Activated CD8-positive, alpha-beta T cell treated with anti-CD3 and anti-CD28 coated beads for 36 hours (primary cell): Measurements from ENCODE around the gene OLIG2. TPM values are rescaled to one million over a fixed set of nuclear protein-coding genes. Genes with fewer than 3 reads are reported as not detected.

ENCODE experiments used
- ATAC-seq: fragments of 200-7000 bp; cut with Tn5 transposase; one replicate; pipeline ENCODE4 v1.10.0; 2021; ENCODE audit warnings: mild to moderate bottlenecking, moderate library complexity
- CTCF ChIA-PET: fragments of 350-600 bp; sonication (Branson Sonifier 250); formaldehyde crosslinking; loops from one replicate; lab custom pipeline; 2021; ENCODE audit warnings: antibody characterized with exemption; lab: Charles Lee
- POLR2A ChIA-PET: fragments of 350-600 bp; sonication (Branson Sonifier 250); formaldehyde crosslinking; loops from one replicate; lab custom pipeline; 2021; ENCODE audit warnings: antibody characterized with exemption; lab: Charles Lee
- DNase-seq: peaks from one replicate; pipeline ENCODE4 v3.0.0-alpha.2; 2020
- H3K27ac Mint-ChIP-seq: one replicate; pipeline ENCODE4 v1.8.0; 2021; ENCODE audit warnings: mild to moderate bottlenecking, mixed read lengths
- H3K27me3 Mint-ChIP-seq: one replicate; pipeline ENCODE4 v1.8.0; 2021; ENCODE audit warnings: mixed read lengths
- H3K36me3 Mint-ChIP-seq: one replicate; pipeline ENCODE4 v1.8.0; 2021; ENCODE audit warnings: low read depth, mixed read lengths
- H3K4me1 Mint-ChIP-seq: one replicate; pipeline ENCODE4 v1.8.0; 2021; ENCODE audit warnings: low read depth, mixed read lengths
- H3K4me3 Mint-ChIP-seq: one replicate; pipeline ENCODE4 v1.8.0; 2021; ENCODE audit warnings: mild to moderate bottlenecking, moderate library complexity, mixed read lengths
- H3K9me3 Mint-ChIP-seq: one replicate; pipeline ENCODE4 v1.8.0; 2021; ENCODE audit warnings: mixed read lengths
- intact Hi-C: fragments of 100-400 bp; cut with micrococcal nuclease; formaldehyde crosslinking; loops from one replicate; pipeline ENCODE4 v1.10.0; 2022
- total RNA-seq, 2 experiments: library from RNA; stranded (reverse); gene quantifications; one replicate each; pipeline ENCODE4 v1.2.3, GENCODE V29; 2021
- TF ChIP-seq, protein P1 (sequence below): fragments of 200-600 bp; IDR thresholded peaks from one replicate; pipeline ENCODE4 v1.8.0; 2022; ENCODE audit warnings: antibody characterized with exemption, mild to moderate bottlenecking

Gene OLIG2
- total RNA-seq, 2 experiments from 2014 or later, result not detected

DNA sequence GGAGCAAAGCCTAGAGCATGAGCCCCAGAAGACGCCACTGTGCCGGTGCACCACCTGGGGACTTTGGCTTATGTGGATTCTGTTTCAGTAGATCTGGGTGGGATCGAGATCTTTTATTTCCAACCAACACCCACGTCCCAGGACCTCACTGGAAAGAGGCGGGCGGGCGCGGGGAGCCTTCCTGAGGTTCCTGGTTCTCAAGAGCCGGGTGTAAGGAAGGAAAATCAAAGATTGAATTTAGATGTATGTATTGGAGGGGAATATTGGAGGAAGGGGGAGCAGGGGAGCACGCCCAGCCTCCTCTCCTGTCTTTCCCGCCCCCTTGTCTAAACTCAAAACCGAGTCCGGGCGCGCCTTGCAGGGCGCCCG lies 6.2 kb upstream of the OLIG2 start:
- Mint-ChIP-seq H3K27me3 (peaks cover 72% of the 10 kb centered on the region), H3K27ac (no peak overlapping the region), H3K4me1 (peaks cover 21% of the 10 kb centered on the region), H3K4me3 (peak overlapping the region; percentile 5), H3K9me3 (no peaks in the 10 kb centered on the region), H3K36me3 (no peaks in the 10 kb centered on the region)
- intact Hi-C loops, result no loop called here
- TF ChIP-seq, protein P1, sequence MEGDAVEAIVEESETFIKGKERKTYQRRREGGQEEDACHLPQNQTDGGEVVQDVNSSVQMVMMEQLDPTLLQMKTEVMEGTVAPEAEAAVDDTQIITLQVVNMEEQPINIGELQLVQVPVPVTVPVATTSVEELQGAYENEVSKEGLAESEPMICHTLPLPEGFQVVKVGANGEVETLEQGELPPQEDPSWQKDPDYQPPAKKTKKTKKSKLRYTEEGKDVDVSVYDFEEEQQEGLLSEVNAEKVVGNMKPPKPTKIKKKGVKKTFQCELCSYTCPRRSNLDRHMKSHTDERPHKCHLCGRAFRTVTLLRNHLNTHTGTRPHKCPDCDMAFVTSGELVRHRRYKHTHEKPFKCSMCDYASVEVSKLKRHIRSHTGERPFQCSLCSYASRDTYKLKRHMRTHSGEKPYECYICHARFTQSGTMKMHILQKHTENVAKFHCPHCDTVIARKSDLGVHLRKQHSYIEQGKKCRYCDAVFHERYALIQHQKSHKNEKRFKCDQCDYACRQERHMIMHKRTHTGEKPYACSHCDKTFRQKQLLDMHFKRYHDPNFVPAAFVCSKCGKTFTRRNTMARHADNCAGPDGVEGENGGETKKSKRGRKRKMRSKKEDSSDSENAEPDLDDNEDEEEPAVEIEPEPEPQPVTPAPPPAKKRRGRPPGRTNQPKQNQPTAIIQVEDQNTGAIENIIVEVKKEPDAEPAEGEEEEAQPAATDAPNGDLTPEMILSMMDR, result no peak
- DNase-seq (no peak), ATAC-seq (no peak)
- POLR2A ChIA-PET, result no interaction called here
- CTCF ChIA-PET, result no interaction called here

DNA sequence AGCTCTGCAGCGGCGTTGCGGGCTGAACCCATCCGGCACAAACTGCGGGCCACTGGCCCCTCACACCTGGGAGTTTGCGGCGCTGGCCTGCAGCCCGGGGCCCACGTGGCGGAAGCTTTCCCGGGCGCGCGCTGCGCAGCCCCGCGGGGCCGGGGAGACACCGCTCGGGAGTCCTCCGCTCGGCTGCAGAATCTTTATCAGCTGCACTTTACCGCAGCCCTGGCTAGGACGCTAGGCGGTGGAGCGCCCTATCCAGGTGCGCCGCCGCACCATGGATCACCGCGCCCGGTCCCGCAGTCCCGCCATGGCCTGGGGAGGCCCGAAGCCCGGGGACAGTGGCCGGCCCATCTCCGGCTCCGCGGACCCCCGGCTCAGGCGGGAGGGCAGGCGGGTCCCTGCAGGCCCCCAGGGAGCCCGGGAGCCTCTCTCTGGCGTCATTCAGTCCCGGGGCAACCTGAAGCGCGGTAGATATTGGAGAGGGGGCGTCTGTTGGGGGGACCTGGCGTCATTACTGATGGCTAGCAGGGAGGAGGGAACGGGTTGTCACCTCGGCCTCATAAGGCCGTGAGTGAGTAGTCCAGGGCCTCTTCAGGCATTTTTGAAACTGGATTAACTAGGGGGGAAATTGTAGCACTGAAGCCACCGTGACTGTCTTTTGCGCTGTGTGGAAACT lies 5.7 kb upstream of the OLIG2 start:
- Mint-ChIP-seq H3K27ac (no peak overlapping the region), H3K4me3 (peak overlapping the region; percentile 37), H3K4me1 (peaks cover 24% of the 10 kb centered on the region), H3K36me3 (no peaks in the 10 kb centered on the region), H3K9me3 (no peaks in the 10 kb centered on the region), H3K27me3 (peaks cover 75% of the 10 kb centered on the region)
- intact Hi-C loops, result loop anchor here (5.0 to 10.0 kb wide), 2 partner anchors 52 to 105 kb away; partner anchors contain the start of gene OLIG1
- ChIA-PET CTCF (no interaction called here), POLR2A (no interaction called here)
- TF ChIP-seq, protein P1, result no peak
- ATAC-seq (peak; percentile 68), DNase-seq (peak; percentile 37)

DNA sequence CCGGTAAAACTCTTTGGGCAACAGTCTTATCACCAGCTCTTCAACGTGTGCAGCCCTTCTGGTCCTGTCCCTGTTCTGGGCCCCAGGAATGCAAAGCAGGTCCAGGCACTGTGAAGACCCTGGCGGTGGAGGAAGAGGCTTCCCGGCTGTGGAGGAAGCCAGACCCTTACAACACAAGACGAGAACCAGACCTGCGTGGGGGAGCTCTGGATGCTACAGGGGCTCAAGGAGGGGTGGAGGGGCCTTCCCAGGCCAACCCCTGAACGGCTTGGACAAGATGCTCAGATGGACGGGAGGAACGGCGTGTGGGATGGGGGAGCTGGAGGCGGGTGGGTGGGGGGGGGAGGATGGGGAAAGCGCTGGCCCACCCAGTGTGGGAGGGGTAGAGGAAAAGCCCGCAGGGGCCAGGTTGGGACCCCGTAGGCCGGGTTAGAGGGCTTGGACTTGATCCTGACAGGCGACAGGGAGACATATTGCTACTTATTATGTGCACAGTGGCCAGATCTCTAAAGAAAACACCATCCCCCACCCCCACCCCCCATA lies 5.1 kb upstream of the OLIG2 start:
- Mint-ChIP-seq H3K27me3 (peaks cover 77% of the 10 kb centered on the region), H3K4me1 (peaks cover 26% of the 10 kb centered on the region), H3K9me3 (no peaks in the 10 kb centered on the region), H3K36me3 (no peaks in the 10 kb centered on the region), H3K4me3 (peak overlapping the region; percentile 37), H3K27ac (no peak overlapping the region)
- DNase-seq (no peak), ATAC-seq (no peak)
- TF ChIP-seq, protein P1, result no peak
- ChIA-PET POLR2A (interaction anchor here (1.1 kb wide), 1 partner anchor 14 kb away, joined by 3 read pairs; no protein-coding TSS in a partner anchor), CTCF (interaction anchor here (1.2 kb wide), 1 partner anchor 177 kb away, joined by 3 read pairs; no protein-coding TSS in a partner anchor)
- intact Hi-C loops, result loop anchor here (5.0 to 10.0 kb wide), 2 partner anchors 52 to 104 kb away; partner anchors contain the start of gene OLIG1

DNA sequence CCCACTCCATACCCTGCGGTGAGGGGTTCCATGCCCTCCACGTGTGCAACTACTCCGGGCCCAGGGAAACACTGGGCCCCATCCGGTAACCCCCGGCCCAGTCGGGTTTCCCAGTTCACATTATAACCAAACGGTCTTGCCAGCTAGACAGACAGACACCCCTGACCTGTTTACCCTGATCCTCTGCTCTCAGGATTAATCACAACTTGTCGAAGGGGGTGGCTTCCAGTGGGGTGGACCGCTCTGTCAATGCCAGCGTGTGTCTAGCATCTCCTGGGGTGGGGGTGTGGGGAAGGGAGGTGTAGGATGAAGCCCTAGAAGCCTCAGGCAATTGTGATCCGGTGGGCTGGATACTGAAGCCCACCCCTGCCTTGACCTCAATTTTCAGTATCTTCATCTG lies 4.6 kb upstream of the OLIG2 start:
- Mint-ChIP-seq H3K36me3 (no peaks in the 10 kb centered on the region), H3K27ac (no peak overlapping the region), H3K4me3 (no peak overlapping the region), H3K4me1 (peaks cover 30% of the 10 kb centered on the region), H3K27me3 (peaks cover 80% of the 10 kb centered on the region), H3K9me3 (no peaks in the 10 kb centered on the region)
- ChIA-PET POLR2A (interaction anchor here (1.1 kb wide), 1 partner anchor 13 kb away, joined by 3 read pairs; no protein-coding TSS in a partner anchor), CTCF (interaction anchor here (1.2 kb wide), 1 partner anchor 176 kb away, joined by 3 read pairs; no protein-coding TSS in a partner anchor)
- no peak for ATAC-seq
- DNase-seq, result no peak
- TF ChIP-seq, protein P1, result no peak
- intact Hi-C loops, result loop anchor here (5.0 to 10.0 kb wide), 2 partner anchors 51 to 104 kb away; partner anchors contain the start of gene OLIG1

DNA sequence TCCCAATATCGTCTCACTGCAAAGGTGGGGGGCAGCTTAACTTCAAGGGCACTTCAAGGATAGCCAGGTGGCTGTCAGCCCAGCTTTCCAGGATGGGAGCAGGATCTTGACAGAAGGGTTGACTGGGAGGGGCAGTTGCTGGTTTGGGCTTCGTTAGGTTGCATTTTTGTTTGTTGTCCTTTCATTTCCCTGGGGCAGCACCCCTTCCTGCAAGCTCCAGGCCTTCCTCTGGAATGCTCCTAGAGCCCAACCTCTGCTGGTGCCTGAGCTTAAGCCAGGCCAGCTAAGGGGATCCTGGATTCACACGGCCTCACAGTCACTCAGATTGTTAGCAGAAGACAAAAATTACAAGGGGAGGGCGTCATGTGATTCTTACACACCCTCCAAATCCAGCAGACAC lies 4.1 kb upstream of the OLIG2 start:
- Mint-ChIP-seq H3K27me3 (peaks cover 82% of the 10 kb centered on the region), H3K4me3 (no peak overlapping the region), H3K27ac (no peak overlapping the region), H3K36me3 (no peaks in the 10 kb centered on the region), H3K4me1 (peaks cover 34% of the 10 kb centered on the region), H3K9me3 (no peaks in the 10 kb centered on the region)
- ChIA-PET POLR2A (interaction anchor here (1.1 kb wide), 1 partner anchor 13 kb away, joined by 3 read pairs; no protein-coding TSS in a partner anchor), CTCF (interaction anchor here (0.8 to 1.8 kb wide), 3 partner anchors 81 to 176 kb away, joined by 3 to 5 read pairs (median 3); no protein-coding TSS in a partner anchor)
- TF ChIP-seq, protein P1, result no peak
- no peak for DNase-seq
- ATAC-seq, result no peak
- intact Hi-C loops, result loop anchor here (5.0 to 10.0 kb wide), 2 partner anchors 51 to 103 kb away; partner anchors contain the start of gene OLIG1
